NCI-H526 treated with DMSO at 0.1 percent for 48 hours (cell line): ENCODE results near the gene CST9.

Source experiments
- DNase-seq: peaks from one replicate; lab custom pipeline; 2025; lab: John Stamatoyannopoulos, UW

CST9 gene, protein sequence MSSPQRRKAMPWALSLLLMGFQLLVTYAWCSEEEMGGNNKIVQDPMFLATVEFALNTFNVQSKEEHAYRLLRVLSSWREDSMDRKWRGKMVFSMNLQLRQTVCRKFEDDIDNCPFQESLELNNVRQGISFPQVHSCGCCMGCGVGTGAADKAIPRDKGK

DNA sequence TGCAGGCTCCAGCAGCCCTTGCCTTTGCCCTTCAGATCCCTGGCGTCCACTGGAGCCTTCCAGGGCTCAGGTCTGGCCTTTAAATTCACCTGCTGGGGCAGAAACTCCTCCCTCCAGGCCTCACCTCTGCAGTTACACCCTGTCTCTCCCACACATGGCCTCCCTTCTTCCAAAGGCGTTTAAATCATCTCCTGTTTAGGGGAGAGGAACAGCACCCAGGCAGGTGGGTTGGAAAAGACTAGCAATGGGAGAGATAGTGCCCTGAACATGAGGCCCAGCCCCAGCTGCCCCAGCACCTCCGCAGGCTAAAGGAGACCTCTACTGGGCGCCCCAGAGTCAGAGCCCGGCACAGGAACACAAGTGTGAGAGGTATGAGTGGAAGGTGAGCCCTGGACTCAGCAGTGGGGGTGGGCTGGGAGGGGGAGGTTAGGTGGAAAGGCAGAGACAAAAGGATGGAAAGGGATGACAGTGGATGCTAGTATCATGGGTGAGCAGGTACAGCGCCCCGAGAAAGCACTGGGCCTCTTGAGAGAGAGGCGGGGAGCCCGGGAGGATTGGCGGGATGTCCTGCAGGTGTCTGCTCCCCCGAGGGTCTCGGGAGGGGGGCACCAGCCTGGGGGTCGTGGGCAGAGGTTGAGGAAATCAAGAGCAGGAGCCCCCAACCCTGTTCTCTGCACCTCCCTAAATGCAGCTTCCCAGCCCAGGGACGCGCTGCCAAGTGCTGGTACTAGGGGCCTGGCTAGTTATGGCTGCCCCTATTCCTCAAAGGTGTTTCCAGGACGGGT is at the start of gene CST9:
TSS of gene CST9 (minus strand) at position 51 of the 785 bp plus-strand sequence. CDS start 53 bp downstream, outside the sequence.
- no peak for DNase-seq

- DNase-seq, result no peak
Observed at GRCh38 chr20:23654717-23655116, 49.0 kb upstream of the CST9 start.

DNA sequence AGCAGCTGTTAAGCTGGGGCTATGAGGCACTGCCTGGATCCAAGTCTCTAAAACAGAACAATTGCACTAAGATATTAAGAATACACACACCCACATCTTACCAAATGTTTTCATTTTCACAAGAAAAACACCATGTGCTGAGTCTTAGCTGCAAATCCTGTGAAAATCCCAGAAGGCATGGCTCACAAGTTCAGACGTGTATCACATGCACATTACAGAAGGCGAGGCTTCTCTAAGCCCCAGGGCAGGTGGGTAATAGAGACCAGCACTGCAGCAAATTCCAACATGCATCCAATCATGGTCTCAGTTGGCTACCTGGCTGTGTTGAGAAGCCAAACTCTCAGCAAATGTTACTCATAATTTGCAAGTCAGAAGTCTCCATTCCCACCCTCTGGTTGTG is 48.3 kb upstream of the CST9 start:
- DNase-seq, result no peak

- DNase-seq, result no peak
Observed at GRCh38 chr20:23653400-23653938, 47.8 kb upstream of the CST9 start.

GRCh38 chr20:23652926-23653325 is 47.2 kb upstream of the CST9 start:
- DNase-seq, result no peak

DNA sequence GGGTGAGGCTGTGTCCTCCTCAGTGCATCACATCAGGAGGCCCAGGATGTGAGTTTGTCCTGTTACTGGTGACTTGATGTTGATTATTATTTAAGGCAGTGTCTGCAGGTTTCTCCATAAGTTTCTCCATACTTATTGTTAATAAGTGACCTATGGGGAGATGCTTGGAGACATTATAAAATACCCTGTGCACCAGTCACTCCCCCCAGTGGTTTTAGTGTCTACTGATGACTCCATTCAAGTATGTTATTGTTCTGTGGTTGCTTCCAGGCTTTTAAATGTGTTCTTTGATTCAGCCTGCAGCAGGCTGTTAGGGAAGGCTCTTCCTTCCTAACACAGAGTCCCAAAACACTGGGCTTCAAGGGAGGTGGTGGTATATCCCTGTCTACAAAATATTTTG is 46.7 kb upstream of the CST9 start:
- no peak for DNase-seq

GRCh38 chr20:23651117-23651516 is 45.4 kb upstream of the CST9 start:
- DNase-seq, result no peak

GRCh38 chr20:23649830-23650417 is 44.2 kb upstream of the CST9 start:
- no peak for DNase-seq

DNA sequence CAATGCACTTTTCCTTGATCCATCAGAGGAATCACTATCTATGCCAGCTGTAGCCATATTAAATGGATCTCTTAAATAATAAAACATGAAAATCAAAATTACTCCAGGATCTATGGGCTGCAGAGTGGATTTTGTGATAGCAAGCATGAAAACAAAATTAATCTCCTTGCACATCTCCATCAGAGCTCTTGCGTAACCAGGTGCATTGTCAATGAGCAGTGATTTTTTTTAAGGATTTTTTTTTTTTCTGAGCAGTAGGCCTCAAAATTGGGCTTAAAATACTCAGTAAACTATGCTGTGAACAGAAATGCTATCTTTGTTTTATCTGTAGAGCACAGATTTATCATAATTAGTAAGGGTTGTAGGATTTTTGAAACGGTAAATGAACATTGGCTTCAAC is 43.5 kb upstream of the CST9 start:
- no peak for DNase-seq

DNA sequence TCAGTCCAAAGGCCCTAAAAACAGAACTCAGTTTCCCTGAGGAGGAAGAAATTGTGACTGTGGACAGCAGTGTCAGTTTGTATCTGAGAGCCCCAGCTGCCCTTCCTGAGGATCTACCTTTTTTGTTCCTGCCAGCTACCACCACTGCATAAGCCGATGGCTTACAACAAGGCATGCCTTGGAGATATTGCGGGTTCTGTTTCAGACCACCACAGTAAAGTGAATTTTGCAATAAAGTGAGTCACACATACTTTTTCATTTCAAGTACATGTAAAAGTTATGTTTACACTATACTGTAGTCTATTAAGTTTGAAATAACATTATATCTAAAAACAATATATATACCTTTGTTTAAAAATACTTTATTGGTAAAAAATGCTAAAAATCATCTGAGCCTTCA is 41.6 kb upstream of the CST9 start:
- no peak for DNase-seq

DNA sequence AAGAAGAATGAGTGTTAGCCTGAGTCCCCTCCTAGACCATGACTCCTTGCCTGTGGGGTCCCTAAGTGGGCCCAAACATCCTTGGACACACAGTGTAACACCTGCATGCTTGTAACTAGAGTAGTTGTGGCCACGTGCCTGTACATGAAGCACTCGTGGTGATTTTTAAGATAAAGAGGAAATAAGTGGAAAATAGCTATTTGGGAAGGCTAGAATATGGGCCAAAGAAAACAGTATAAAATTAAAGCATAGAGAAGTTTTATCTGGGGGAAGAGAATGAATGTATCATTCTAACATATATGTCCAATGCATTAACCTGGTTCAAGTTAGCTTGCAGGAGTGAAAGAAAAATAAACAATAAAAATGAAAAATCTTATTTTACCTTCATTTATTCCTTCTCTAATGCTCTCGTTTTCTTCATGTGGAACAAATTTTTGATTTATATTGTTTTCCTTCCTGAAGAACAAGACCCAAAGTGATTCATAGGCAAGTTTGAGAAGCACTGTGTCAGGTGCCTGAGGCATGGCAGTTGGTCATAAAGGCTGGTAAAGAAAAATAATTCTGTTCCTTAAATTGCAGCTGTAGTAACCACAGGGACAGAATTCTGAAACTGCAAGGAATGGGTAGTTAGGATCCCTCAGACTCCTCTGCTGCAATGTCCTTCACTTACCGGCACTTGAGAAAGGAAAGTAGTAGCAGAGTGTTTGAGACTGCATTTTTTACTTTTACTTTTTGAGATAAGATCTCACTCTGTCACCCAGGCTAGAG is 40.6 kb upstream of the CST9 start:
- DNase-seq, result no peak

- DNase-seq, result no peak
Observed at GRCh38 chr20:23645575-23645974, 39.9 kb upstream of the CST9 start.

DNA sequence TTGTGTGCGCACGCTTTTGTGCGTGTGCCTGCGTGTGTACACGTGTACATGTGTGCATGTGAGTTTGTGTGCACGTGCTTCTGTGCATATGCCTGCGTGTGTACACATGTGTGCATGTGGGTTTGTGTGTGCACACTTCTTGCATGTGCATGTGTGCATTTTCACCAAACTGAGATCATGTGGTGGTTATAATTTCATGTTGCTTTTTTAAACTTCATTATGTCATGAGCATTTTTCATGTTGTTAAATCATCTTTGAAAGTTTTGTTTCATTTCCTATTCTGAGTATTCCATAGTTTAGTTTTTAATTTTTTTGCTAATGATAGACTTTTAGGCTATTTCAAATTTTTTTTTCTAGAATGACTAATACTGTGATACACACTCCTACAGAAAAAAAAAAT is 38.4 kb upstream of the CST9 start:
- no peak for DNase-seq

DNA sequence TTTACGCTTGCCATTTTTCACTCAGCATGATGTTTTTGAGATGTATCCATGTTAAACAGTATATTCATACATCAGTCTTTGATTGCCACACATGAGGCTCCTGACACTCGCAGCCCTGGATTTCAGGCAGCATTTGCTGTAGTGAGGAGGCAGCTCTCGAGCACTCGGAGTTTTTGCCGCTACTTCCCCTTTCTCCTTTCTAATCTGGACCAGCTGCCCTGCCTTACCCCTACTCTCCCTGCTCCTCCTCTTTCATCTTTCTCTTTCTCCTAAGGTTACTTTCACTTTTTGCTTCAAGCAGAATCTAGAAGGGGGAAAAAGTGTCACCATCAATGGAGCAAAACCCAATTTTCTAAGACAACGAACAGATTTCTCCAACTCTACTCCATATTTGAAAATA is 37.9 kb upstream of the CST9 start:
- no peak for DNase-seq

GRCh38 chr20:23641936-23642751 is 36.4 kb upstream of the CST9 start:
- no peak for DNase-seq

GRCh38 chr20:23640671-23641667 is 35.3 kb upstream of the CST9 start:
- no peak for DNase-seq

DNA sequence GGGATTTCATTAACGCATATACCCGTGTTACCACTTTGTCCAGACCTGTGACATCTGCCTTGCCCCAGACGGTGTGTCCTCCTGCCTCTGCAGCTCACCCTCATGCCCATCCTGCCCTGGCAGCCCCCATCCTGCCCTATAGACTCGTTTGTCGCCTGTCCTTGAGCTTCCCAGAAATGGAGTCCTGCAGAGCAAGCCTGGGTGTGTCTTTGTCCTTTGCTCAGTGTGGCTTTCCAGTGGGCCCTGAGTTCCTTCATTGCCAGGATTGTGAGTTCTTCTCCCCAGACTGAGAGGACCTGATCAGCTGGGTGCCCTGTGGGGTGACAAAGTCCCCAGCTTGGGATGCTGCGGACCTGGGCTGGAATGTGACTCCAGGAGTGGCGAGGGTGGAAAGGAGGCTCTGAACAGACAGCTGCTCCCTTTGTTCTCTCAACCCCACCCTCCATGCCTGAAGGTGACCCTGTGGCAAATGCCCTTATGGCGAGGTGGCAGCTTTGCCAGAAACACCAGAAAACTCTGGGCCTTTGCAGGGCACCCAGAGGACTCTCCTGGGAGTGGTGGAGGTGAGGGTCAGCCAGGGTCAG is 34.4 kb upstream of the CST9 start:
- no peak for DNase-seq

DNA sequence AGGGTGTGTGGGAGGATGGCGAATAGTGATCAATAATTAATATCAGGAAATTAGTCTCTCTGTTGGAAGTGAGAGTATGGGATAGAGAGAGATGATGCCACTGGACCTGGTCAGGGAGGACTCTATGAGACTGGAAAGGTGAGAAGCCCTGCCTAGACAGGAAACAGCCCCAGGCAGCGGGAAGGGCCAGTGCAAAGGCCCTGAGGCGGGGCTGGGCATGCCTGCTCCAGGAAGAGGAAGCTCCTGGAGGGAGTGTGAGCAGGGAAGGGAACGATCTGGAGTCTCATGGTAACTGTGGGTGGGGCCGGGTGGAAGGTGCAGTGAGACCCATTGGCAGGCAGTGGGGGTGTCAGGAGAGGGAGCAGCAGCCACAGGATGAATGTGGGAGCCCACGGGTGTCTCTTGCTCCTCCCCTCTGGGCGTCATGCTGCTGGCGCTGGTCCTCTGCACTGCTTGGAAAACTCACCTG is 33.8 kb upstream of the CST9 start:
- no peak for DNase-seq

DNA sequence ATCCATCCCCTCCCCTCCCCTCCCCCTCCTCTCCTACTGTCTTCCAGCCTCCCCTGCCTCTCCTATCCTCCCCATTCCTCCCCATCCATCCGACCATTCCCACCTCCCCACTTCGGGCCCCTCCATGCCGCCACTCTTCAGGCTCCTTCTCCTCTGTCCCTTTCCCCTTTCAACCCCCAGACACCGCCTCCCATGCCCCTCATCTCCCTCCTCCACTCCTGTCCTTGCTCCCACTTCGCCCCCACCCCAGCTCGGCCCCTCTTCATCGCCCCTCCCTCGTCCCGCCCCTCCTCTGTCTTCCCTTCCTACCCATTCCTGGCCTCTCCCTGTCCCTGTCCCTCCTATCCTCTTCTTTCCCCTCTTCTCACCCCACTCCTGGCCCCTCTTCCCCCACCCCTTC is 32.6 kb upstream of the CST9 start:
- no peak for DNase-seq
